ENCODE results near the gene DHRS1.

The DHRS1 gene

GRCh38 chr14:24281636-24282035, 17.9 kb downstream of the DHRS1 start:
- no peak for TF ChIP-seq ZNF175 (tag by site-specific recombination; IDR thresholded peaks at IDR 0.05)
- TF ChIP-seq, protein P1, sequence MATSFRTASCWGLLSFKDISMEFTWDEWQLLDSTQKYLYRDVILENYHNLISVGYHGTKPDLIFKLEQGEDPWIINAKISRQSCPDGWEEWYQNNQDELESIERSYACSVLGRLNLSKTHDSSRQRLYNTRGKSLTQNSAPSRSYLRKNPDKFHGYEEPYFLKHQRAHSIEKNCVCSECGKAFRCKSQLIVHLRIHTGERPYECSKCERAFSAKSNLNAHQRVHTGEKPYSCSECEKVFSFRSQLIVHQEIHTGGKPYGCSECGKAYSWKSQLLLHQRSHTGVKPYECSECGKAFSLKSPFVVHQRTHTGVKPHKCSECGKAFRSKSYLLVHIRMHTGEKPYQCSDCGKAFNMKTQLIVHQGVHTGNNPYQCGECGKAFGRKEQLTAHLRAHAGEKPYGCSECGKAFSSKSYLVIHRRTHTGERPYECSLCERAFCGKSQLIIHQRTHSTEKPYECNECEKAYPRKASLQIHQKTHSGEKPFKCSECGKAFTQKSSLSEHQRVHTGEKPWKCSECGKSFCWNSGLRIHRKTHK (tag by site-specific recombination; IDR thresholded peaks at IDR 0.05), result no peak
- TF ChIP-seq ZSCAN23 (tag by site-specific recombination; IDR thresholded peaks at IDR 0.05), result no peak
- TF ChIP-seq KLF16 (tag by site-specific recombination; IDR thresholded peaks at IDR 0.05), result no peak
- TF ChIP-seq ZNF544 (tag by site-specific recombination; IDR thresholded peaks at IDR 0.05), result no peak
- TF ChIP-seq IKZF3 (tag by site-specific recombination; IDR thresholded peaks at IDR 0.05), result no peak
- TF ChIP-seq ZNF701 (tag by site-specific recombination; IDR thresholded peaks at IDR 0.05), result no peak
- TF ChIP-seq ZNF521 (tag by site-specific recombination; IDR thresholded peaks at IDR 0.05), result no peak
- TF ChIP-seq ZBTB20 (tag by site-specific recombination; IDR thresholded peaks at IDR 0.05), result no peak
- no peak for TF ChIP-seq ZNF114 (tag by site-specific recombination; IDR thresholded peaks at IDR 0.05)
- TF ChIP-seq ZNF138 (tag by site-specific recombination; IDR thresholded peaks at IDR 0.05; ENCODE audit: borderline replicate concordance), result no peak
- TF ChIP-seq ZNF23 (tag by site-specific recombination; IDR thresholded peaks at IDR 0.05; ENCODE audit: borderline replicate concordance), result no peak
- no peak for TF ChIP-seq ZSCAN16 (tag by site-specific recombination; IDR thresholded peaks at IDR 0.05)
- no peak for TF ChIP-seq ZNF610 (tag by site-specific recombination; IDR thresholded peaks at IDR 0.05; ENCODE audit: borderline replicate concordance)
- TF ChIP-seq ZFP37 (tag by site-specific recombination; IDR thresholded peaks at IDR 0.05), result no peak
- TF ChIP-seq ZNF140 (tag by site-specific recombination; IDR thresholded peaks at IDR 0.05), result no peak
- TF ChIP-seq ZNF302 (tag by site-specific recombination; IDR thresholded peaks at IDR 0.05; ENCODE audit: low read depth), result no peak
- ChIA-PET CTCF (interaction anchor here (1.4 to 1.5 kb wide), 2 partner anchors 11 to 16 kb away, joined by 4 read pairs; partner anchors contain the start of gene RABGGTA), POLR2A (interaction anchor here (2.9 kb wide), 1 partner anchor 10 kb away, joined by 14 read pairs; the partner anchor contains the start of gene RABGGTA)
- no peaks in the 10 kb centered on the region for H3K9me3 ChIP-seq (ENCODE audit: control insufficient read depth, insufficient read depth, low read depth, low read length)
- H3K36me3 ChIP-seq (ENCODE audit: control insufficient read depth in 2 of 2, insufficient read depth in 1 of 2, low read length in 2 of 2), result no peaks in the 10 kb centered on the region
- H3K27ac ChIP-seq (ENCODE audit: extremely low read depth, low read depth, low read length), result no peak overlapping the region
- no peaks in the 10 kb centered on the region for H3K4me1 ChIP-seq (ENCODE audit: control insufficient read depth, insufficient read depth, low read length)
- H3K4me3 ChIP-seq (ENCODE audit: low read depth, low read length), result no peak overlapping the region

- no peak overlapping the region for H3K4me3 ChIP-seq (ENCODE audit: low read depth, low read length)
- no peaks in the 10 kb centered on the region for H3K36me3 ChIP-seq (ENCODE audit: control insufficient read depth in 2 of 2, insufficient read depth in 1 of 2, low read length in 2 of 2)
- ChIA-PET POLR2A (interaction anchor here (0.5 to 2.9 kb wide), 2 partner anchors 10 to 810 kb away, joined by 3 to 14 read pairs; partner anchors contain the start of gene RABGGTA), CTCF (interaction anchor here (0.6 to 1.5 kb wide), 4 partner anchors 9 to 33 kb away, joined by 3 to 4 read pairs (median 4); partner anchors contain the start of gene RABGGTA)
- TF ChIP-seq ZNF423 (tag by site-specific recombination; IDR thresholded peaks at IDR 0.05) (no peak), ZEB2 (tag by site-specific recombination; IDR thresholded peaks at IDR 0.05) (no peak), ZNF350 (tag by site-specific recombination; IDR thresholded peaks at IDR 0.05) (no peak), ZBTB44 (tag by site-specific recombination; IDR thresholded peaks at IDR 0.05) (no peak), ZNF621 (tag by site-specific recombination; IDR thresholded peaks at IDR 0.05) (no peak)
- no peaks in the 10 kb centered on the region for H3K4me1 ChIP-seq (ENCODE audit: control insufficient read depth, insufficient read depth, low read length)
- H3K27ac ChIP-seq (ENCODE audit: extremely low read depth, low read depth, low read length), result no peak overlapping the region
- no peaks in the 10 kb centered on the region for H3K9me3 ChIP-seq (ENCODE audit: control insufficient read depth, insufficient read depth, low read depth, low read length)
Measured at GRCh38 chr14:24280797-24281460, 18.7 kb downstream of the DHRS1 start.

Measured in HEK293 (cell line).